HG03175 (cell line): Measurements from ENCODE around the gene ZNF71.
"Not testable (repeated sequence)": the region's sequence is repeated elsewhere in the genome, so short reads cannot be mapped to it uniquely, and the experiment has no call there.

Source experiments
- ATAC-seq: cut with Tn5 transposase; IDR thresholded peaks from one replicate; pipeline ENCODE4 v1.9.1; 2021; ENCODE audit warnings: mild to moderate bottlenecking, moderate library complexity; ENCODE audit not compliant: unreplicated experiment

ZNF71 gene

DNA sequence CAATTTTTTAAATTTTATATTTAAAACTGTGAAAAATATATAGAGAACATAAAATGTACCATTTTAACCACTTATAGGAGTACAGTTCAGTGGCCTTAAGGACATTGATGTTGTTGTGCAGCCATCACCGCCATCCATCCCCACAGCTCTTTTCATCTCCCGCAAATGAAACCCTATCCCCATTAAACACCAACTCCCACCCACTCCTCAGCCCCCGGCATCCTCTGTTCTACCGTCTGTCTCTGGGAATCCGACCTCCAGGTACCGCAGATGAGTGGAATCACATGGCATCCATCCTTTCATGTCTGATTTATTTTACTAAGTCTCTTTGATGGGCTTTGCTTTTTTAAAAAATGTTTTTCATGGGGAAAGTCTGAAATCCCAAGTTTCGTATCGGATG, 24.0 kb downstream of the ZNF71 start:
- ATAC-seq = no peak

DNA sequence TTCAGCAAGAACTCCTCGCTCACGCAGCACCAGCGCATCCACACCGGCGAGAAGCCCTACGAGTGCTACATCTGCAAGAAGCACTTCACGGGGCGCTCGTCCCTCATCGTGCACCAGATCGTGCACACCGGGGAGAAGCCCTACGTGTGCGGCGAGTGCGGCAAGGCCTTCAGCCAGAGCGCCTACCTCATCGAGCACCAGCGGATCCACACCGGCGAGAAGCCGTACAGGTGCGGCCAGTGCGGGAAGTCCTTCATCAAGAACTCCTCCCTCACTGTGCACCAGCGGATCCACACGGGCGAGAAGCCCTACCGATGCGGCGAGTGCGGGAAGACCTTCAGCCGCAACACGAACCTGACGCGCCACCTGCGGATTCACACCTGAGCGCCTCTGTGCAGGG, 27.3 kb downstream of the ZNF71 start:
- ATAC-seq = no peak

DNA sequence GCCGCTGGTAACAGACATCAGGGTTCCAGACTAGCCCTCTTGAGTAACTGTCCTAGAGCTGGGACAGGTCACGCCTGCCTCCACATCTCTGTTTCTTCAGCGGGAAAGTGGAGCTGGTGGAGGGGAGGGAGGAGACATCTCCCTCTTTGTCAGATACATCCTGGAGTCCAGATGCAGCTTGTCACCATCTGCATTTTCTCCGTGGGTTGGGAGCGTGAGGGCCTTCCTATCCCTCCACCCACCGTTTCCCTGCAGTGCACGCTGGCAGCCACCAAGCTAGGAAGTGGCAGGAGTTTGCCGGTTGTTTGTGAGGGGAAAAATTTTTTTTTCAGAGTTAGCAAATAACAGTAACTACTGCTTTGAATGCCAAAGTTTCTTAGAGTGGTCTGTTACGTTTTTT, 27.9 kb downstream of the ZNF71 start:
- ATAC-seq = no peak

DNA sequence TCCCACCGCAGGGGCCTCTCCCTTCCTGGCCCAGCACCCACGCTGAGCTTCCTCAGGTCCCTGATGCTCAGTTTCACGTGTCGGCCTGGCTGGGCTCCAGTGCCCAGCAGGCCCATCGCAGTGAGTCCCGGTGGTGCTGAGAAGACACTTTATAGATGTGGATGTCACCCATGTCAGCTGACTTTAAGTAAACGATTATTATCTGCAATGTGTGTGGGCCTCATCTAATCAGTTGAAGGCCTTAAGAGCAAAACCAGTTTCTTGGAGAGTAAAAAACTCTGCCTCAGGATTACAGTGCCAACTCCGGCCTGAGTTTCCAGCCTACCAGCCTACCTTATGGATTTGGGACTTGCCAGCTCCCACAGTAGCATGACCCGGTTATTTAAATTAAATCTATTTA, 30.6 kb downstream of the ZNF71 start:
- no peak for ATAC-seq

DNA sequence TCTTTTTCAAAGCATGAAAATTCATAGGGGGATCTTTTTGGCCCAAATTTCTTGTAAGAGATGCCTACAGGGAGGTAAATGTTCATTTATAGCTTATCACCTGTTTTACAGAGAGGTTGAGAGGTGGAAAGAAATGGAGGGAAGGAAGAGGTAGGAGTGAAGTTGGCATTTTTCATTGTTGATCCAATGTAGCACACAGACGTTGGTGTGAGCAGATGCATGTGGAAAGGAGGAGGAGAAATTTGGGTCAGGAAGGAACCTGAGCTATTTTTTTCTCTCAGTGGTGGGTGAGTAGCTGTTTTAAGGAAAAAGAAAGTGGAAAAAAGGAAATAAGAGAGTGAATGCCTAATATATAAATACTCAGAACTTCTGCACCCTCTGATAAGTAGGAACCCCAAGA, 37.9 kb downstream of the ZNF71 start:
- no peak for ATAC-seq

DNA sequence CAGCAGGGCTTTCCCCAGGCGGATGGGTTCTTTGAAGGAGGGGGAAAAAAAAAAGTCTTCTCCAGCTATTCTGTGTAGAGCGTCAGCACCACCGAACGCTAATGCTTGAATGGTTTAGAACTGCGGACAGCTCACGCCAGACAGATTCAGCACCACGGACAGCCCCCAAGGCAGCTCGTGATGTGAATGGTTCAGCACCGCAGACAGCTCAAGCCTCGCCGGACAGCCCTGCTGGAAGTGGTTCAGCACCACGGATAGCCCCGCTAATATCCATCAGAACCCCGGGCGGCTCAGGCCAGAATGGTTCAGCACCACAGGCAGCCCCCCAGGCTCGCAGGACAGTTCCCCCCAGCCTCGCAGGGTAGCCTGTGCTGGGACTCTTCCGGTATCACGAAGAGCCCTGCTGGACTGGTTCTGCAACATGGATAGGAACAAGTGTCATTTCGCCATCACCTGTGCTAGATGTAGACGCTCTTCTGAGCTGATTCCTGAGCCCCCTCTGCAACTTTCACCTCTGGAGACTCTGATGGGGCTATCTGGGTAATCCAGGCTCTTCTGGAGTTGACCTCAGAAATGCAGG, 43.0 kb downstream of the ZNF71 start:
- ATAC-seq = no peak

DNA sequence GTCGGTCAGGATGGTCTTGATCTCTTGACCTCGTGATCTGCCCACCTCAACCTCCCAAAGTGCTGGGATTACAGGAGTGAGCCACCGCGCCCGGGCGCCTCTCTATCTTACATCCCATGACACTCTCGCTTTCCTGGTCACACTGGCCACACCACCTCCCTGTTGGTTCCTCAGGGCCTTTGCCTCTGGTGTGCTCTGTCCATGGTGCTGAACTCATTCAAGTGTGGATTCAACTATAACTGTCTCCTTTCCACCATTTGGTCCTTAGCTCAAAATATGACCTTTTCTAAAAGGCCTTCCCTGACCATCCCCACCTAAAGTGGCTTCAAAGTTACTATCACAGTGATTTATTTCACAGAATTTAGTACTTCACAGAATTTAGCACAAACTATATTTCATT, 44.1 kb downstream of the ZNF71 start:
- ATAC-seq = no peak

DNA sequence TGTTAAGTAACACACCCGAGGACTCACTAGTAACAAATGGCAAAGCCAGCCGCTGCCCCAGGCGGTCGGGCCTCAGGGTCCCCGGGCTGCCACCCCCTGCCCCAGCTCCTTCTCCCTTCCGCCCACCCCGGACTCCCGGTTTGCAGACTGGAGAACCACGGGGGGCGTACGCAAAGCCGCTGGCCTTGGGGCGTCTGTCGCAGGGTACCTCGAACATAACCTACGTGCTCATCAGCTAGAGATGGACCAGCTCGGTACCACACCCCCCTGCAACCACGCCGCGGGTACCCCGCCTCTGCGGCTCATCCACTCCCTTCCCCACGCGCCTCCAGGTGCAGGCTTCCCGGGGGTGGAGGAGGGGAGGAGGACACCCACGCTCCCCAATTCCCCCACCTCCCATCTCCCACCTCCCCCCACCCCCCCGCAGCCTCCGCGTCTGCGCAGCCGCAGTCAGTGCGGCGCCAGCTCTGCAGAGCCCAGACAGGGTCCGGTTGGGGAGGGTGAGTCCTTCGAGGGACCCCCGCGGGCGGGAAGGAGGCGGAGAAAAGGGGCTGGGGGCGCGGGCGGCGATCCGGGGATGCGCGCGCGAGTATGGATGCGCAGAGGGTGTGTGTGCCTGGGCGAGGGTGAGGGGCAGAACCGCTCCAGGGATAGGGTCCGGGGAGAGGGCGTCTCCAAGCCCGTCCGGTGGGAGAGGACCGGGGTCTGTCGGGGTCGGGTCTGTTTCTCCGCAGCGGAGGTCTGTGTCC, 47.8 kb downstream of the ZNF71 start, which contains the start of gene SMIM17:
TSS of gene SMIM17 (plus strand) at position 449 of the 749 bp plus-strand sequence. CDS start 2,509 bp downstream, outside the sequence.
- no peak for ATAC-seq

DNA sequence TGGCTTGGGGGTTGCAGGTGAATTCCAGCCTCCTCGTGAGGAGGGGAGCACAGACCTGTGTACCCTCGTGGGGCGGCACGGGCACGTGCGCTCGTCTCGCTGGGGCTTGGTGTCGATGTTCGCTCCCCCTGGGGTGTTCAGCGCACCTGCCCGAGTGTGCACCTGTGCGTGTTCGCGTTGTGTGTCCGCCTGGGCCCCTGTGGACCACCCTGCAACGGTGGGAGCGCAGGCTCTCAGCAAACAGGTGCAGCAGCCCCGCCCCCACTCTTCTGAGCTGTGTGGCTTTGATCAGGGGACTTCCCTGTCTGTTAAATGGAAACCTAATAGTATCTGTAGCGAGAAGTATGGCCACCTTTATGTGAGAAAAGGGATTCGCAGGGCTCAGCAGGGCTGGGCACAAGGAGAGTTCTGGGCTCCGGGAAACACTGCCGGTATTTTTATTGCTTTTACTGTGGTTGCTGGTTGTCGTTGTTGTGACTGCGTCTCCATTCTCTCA, 48.4 kb downstream of the ZNF71 start:
- no peak for ATAC-seq

DNA sequence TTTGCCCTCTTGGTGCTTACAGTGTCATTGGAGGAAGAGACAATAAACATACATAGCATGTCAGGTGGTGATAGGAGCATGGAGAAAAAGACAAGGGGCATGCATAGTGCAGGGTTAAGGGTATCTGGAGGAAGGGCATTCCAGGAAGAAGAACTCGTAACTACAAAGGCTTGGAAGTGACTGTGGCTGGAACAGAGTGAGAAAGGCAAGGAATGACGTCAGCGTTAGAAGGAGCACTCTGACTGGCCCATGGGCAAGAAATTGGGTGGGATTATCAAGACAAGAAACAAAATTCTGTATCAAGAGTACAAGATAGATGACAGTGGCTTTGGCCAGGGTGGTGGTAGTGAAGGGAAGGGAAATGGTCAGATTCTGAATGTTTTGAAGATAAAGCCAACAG, 59.0 kb downstream of the ZNF71 start:
- ATAC-seq = no peak

DNA sequence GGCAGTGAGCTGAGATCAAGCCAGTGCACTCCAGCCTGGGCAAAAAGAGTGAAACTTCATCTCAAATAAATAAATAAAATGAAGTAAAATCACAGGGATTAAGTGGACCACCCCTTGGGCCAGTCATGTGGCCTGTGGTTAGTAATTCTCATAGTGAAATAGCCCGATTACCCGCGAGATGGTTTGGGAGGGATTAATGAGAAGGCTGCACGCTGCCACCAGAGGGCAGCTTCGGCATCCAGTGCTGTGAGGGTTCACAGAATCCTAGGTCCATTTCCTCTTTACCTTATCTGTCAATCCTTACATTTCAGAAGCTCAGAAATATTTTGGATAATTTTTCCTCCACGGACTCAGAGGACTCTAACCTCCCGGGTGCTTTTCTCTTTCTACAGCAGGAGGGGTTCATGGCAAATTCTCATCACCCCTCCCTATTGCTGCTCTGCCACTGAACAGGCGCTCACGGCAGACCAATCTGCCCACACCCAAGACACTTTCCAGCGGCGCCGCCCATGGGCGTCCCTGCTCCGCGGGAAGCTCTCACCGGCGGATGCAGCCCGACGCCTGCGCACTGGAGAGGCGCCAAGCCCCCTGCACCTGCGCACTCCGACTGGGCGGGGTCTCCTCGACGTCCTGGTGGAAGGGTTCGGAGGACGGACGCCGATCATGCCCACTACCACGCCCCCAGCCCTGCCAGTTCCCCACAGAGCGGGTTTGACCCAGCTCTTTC, 65.4 kb downstream of the ZNF71 start:
- no peak for ATAC-seq

DNA sequence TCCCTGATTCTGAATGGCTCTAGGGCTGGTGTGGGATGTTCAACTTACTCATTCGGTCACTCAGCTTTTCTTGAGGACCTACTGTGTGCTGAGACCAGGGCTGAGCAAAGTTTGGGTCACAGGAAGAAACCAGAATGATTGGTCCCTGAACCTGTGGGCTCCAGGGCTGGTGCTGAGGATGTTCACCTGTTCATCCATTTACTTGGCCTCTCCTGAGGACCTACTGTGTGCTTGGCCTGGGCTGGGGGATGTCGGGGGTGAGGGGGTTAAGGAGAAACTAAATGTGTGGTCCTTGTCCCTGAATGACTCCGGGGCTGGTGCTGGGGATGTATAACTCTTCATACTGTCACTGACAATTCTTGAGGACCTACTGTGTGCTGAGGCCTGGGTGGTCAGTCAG, 66.1 kb downstream of the ZNF71 start:
- ATAC-seq = no peak

DNA sequence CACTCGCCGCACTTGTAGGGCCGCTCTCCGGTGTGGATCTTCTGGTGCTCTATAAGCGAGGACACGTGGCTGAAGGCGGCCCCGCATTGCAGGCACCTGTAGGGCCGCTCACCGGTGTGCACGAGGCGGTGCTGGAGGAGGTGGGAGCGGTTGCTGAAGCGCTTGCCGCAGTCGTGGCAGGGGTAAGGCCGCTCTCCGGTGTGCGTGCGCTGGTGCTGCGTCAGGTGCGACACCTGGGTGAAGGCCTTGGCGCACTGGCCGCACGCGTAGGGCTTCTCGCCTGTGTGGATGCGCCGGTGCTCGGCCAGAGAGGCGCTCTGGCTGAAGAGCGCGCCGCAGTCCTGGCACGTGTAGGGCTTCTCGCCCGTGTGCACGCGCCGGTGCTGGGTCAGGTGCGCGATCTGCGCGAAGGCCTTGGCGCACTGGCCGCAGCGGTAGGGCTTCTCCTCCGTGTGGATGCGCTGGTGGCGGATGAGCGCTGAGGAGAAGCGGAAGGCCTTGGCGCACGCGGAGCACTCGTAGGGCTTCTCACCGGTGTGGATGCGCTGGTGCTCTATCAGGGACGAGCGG, 68.9 kb downstream of the ZNF71 start:
- no peak for ATAC-seq

DNA sequence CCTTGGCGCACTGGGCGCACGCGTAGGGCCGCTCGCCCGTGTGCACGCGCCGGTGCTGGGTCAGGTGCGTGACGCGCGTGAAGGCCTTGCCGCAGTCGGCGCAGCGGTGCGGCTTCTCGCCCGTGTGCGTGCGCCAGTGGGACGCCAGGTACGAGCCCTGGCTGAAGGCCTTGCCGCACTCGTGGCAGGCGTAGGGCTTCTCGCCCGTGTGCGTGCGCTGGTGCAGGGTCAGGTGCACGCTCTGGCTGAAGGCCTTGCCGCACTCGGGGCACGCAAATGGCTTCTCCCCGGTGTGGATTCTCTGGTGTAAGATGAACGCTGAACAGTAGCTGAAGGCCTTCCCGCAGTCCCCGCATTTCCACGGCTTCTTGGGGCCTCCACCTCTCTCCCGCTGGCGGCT, 69.4 kb downstream of the ZNF71 start:
- no peak for ATAC-seq

DNA sequence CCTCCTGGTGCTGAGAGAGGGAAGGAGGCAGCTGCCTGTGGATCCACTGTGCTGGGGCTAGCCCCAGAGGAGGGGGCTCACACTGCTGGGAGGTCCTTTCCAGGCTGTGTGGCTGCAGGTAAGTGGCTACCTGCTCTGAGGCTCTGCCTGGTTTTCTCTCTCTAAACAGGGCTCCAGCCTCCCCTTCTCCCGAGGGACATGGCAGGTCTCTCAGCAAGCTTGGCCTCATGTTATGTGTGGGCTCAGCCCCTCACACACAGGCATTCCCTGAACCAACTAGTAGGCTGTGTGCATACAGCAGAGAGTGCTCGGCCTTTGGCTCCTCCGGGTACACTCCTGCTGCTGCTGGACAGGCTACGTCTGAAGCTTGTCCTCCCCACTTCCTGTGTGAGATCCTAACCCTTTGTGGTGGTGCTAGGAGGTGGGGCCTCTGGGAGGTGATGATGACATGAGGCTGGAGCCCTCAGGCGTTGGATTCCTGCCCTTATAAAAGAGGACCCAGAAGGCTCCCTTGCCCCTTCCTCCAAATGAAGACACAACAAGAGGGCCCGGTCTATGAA, 72.3 kb downstream of the ZNF71 start:
- no peak for ATAC-seq

DNA sequence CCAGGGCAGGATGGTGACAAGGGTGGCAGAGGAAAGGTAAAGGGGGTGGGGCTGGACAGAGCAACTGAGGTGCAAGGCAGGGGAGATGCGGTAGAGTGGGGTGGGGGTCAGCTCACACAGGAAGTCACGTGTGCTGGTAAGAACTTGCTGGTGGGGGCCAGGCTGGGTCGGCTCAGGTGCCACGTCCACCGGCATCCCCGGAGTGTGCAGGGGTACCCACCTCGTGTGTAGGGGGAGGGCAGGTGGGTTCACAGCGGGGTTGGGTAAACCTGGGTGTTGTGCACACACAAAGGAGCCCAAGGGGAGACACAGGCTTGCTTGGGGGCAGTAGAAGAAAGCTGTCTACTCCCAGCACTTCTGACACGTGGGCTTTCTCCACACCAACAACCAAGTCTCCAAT, 73.6 kb downstream of the ZNF71 start:
- no peak for ATAC-seq

DNA sequence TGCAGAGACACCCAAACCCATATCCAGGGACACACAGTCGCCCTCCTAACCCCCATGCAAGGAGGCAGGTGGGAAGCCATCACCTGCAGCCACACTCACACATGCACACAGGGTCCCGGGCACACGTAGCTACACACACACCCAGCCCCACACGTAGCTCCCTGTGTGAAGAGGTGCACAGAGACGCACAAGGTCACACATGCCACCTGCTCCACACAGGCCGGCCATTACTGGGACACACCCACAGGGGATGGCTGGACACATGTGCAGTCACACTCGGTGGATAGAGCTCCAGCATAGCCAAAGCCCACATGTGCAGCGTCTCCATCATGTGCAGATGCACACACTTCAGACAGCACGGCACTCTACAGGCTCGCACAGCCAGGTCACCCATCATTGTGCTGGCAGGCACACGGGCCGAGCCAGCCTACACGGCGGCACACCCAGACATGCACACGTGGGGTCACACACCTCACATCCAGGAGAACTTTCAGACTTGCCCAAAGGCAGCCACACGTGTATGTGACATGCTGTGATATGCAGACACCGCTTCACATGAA, 75.4 kb downstream of the ZNF71 start:
- ATAC-seq = no peak

DNA sequence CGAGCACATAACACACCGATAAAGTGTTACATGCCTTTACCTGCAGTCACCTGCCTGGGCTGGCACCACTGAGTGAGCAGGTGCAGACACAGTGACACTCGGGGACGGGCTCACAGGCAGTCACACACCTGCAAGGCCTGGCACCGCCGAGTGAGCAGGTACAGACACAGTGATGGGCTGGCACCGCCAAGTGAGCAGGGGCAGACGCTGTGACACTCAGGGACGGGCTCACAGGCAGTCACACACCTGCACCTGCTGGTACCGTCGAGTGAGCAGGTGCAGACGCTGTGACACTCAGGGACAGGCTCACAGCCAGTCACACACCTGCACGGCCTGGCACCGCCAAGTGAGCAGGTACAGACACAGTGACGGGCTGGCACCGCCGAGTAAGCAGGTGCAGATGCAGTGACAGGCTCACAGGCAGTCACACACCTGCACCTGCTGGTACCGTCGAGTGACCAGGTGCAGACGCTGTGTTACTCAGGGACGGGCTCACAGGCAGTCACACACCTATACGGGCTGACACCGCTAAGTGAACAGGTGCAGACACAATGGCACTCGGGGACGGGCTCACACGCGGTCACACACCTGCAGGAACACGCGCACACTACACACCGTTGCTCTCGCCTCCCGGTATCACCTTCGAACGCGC, 76.0 kb downstream of the ZNF71 start:
- no peak for ATAC-seq

DNA sequence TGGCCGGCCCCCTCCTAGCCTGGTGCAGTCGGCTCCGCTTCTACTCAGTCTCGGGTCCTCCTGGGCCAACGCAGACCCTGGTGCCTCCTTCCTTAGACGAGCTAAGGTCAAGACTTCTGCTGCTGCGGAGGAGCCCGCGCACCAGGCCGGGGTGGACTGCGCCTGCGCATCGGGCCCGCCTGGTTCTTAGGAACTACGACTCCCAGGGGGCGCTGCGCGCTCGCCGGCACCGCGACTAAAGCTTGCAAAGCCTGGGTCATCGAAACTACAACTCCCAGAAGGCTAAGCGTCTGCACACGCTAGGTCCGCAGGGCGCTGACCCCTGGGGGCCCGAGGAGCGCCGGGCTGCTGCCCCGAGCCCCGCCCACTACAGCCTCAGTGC, 76.5 kb downstream of the ZNF71 start, which contains the start of gene ZNF835:
TSS of gene ZNF835 (minus strand) at position 145 of the 382 bp plus-strand sequence. CDS start 6,559 bp downstream, outside the sequence.
- ATAC-seq = no peak

DNA sequence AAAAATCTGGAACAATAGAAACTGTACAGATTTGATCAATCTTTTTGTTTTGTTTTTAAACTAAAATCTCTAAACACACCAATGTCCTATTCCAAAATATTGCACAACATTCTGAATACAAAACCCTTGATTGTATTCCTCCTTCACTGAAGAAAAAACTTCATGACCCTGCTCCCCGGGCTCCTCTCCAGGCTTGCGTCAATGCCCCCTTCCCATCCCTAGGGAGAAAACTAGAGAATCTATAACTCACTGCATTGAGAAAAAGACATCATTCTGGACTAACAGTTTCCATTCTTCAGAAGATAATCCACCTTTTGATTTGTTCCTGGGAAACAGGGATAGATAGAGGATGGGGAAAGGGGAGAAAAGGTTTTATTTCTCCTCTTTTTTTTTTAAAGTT, 77.5 kb downstream of the ZNF71 start:
- not testable (repeated sequence) for ATAC-seq
